ENCODE data around the gene MELTF. TPM values are rescaled to one million over a fixed set of nuclear protein-coding genes. Genes with fewer than 3 reads are reported as not detected.
A peak's percentile ranks its signal among the peaks of the same experiment; 100 is the strongest.
"Not testable (repeated sequence)": the region's sequence is repeated elsewhere in the genome, so short reads cannot be mapped to it uniquely, and the experiment has no call there.

Gene MELTF
- total RNA-seq, 4 donors from 2014 or later = 5.0 to 11.5 (median 9.0) TPM

DNA sequence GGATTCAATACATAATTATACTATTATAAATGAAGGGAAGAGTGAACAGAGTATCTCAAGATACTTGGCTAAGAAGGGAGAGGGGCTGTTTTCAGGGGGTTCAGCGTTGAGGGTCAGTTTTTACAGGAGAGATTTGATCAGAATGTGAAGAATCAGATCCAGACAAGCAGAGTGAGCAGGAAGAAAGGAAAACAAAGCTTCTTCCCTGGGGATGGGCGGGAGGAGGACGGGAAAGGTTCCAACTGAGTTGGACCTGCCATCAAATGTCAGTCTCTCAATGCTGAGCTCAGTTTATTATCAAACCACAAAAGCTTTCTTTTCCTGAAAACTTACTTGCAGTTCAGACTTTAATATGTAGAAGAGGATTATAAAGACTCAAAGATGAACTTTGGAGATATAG lies 6.0 kb upstream of the MELTF start:
- TF ChIP-seq POLR2AphosphoS5 (IDR thresholded peaks at IDR 0.05) (no peak), EP300 (IDR thresholded peaks at IDR 0.05) (no peak), POLR2A (IDR thresholded peaks at IDR 0.05) (no peak)
- TF ChIP-seq, protein P1, sequence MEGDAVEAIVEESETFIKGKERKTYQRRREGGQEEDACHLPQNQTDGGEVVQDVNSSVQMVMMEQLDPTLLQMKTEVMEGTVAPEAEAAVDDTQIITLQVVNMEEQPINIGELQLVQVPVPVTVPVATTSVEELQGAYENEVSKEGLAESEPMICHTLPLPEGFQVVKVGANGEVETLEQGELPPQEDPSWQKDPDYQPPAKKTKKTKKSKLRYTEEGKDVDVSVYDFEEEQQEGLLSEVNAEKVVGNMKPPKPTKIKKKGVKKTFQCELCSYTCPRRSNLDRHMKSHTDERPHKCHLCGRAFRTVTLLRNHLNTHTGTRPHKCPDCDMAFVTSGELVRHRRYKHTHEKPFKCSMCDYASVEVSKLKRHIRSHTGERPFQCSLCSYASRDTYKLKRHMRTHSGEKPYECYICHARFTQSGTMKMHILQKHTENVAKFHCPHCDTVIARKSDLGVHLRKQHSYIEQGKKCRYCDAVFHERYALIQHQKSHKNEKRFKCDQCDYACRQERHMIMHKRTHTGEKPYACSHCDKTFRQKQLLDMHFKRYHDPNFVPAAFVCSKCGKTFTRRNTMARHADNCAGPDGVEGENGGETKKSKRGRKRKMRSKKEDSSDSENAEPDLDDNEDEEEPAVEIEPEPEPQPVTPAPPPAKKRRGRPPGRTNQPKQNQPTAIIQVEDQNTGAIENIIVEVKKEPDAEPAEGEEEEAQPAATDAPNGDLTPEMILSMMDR (IDR thresholded peaks at IDR 0.05) = no peak
- ATAC-seq = no peak
- WGBS, 2 donors (ENCODE audit: low coverage in 1 of 2) = 38 to 61% methylated on average over 3 of the region's 3 CpGs

DNA sequence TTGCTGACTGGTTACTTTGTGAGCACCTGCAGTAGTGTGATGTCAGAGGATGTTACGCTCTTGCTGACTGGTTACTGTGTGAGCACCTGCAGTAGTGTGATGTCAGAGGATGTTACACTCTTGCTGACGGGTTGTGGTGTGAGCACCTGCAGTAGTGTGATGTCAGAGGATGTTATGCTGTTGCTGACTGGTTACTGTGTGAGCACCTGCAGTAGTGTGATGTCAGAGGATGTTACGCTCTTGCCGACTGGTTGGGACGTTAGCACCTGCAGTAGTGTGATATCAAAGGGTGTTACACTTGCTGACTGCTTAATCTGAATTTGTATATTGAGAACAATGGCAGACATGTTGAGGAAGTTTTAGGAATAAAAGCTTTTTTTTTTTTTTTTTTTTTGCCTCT lies 5.2 kb upstream of the MELTF start:
- not testable (repeated sequence) for H3K4me3 ChIP-seq, H3K36me3 ChIP-seq, ATAC-seq, H3K9me3 ChIP-seq, H3K27ac ChIP-seq
- Histone ChIP-seq H3K4me1 (peaks cover 0 to 12% (median 0%) of the 10 kb centered on the region in 3 donors), H3K27me3 (peaks cover 20% of the 10 kb centered on the region)
- 76 to 87% methylated on average over 4 to 5 of the region's 5 CpGs for WGBS, 2 donors (ENCODE audit: low coverage in 1 of 2)

More for the DNA sequence above, 6.0 kb upstream of the MELTF start:
- H3K36me3 ChIP-seq = peaks cover 0 to 3% of the 10 kb centered on the region in 2 donors
- peaks cover 0 to 9% (median 0%) of the 10 kb centered on the region in 3 donors for H3K4me1 ChIP-seq
- no peaks in the 10 kb centered on the region for H3K9me3 ChIP-seq
- no peak overlapping the region for H3K27ac ChIP-seq
- H3K27me3 ChIP-seq = peaks cover 14% of the 10 kb centered on the region
- H3K4me3 ChIP-seq = no peak overlapping the region

DNA sequence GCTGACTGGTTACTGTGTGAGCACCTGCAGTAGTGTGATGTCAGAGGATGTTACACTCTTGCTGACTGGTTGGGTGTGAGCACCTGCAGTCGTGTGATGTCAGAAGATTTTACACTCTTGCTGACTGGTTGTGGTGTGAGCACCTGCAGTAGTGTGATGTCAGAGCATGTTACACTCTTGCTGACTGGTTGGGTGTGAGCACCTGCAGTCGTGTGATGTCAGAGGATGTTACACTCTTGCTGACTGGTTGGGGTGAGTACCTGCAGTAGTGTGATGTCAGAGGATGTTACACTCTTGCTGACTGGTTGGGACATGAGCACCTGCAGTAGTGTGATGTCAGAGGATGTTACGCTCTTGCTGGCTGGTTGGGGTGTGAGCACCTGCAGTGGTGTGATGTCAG lies 4.1 kb upstream of the MELTF start:
- H3K4me3 ChIP-seq, H3K36me3 ChIP-seq, H3K9me3 ChIP-seq, ATAC-seq, H3K27ac ChIP-seq: not testable (repeated sequence)
- H3K4me1 ChIP-seq = peaks cover 0 to 22% (median 5%) of the 10 kb centered on the region in 3 donors
- 80% methylated on average over 1 of the region's 3 CpGs; no CpG with 5 or more reads in 1 of the 2 donors for WGBS, 2 donors (ENCODE audit: low coverage in 1 of 2)
- H3K27me3 ChIP-seq = peaks cover 31% of the 10 kb centered on the region

DNA sequence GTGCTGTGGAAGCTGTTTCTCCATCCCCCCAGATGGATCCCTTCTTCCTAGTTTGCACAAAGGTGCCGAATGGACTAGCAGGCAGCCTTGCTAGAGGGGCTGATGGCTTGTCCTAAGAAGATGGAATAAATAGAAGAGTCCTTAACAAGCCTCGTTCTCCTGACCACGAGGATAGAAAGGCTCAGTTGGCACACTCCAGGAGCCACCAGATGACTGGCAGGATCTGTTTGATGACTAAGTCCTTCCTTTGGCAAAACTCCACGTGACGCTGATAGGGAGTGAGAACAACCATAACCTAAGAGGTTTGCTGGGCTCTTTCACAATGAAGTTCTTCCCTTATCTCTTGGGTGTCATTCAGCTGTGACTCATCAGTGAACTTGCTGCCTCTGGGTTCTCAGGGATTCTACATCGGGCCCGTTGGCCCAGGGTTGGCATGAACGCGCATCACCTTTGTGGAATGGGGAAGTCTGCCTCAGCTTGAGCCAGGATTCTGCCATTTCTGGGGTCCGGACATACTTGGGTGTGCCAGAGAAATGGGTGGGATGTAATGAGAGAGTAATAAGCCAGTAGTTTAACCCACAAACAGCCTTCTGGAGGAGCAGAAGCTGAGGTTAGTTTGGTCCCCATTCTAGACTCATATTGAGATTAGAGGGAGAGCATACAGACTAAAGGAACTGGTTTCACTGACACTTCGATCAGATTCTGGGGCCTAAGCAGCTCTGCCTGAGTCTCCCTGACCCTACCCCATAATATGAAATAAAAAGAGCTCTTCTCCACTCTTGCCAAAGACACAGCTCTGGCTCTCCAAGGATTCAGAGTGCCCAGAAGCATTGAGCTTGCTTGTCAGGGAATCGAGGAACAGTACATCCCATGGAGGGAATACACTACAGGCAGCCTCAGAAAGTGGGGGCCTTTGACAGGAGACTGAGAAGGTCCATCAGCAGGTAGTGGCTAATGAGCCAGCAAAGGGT lies 2.0 kb upstream of the MELTF start:
- Histone ChIP-seq H3K27ac (peak overlapping the region in 3 of 4 donors; percentile 49 to 61 (median 54)), H3K27me3 (peaks cover 34% of the 10 kb centered on the region), H3K4me1 (peaks cover 0 to 25% (median 5%) of the 10 kb centered on the region in 3 donors), H3K4me3 (no peak overlapping the region), H3K36me3 (no peaks in the 10 kb centered on the region), H3K9me3 (no peaks in the 10 kb centered on the region)
- ATAC-seq = peak; percentile 80
- TF ChIP-seq, protein P1 (IDR thresholded peaks at IDR 0.05) = no peak
- TF ChIP-seq POLR2A (IDR thresholded peaks at IDR 0.05) = no peak
- TF ChIP-seq POLR2AphosphoS5 (IDR thresholded peaks at IDR 0.05) = peak; percentile 13
- no peak for TF ChIP-seq EP300 (IDR thresholded peaks at IDR 0.05)
- 33 to 50% methylated on average over 3 to 11 of the region's 12 CpGs for WGBS, 2 donors (ENCODE audit: low coverage in 1 of 2)

DNA sequence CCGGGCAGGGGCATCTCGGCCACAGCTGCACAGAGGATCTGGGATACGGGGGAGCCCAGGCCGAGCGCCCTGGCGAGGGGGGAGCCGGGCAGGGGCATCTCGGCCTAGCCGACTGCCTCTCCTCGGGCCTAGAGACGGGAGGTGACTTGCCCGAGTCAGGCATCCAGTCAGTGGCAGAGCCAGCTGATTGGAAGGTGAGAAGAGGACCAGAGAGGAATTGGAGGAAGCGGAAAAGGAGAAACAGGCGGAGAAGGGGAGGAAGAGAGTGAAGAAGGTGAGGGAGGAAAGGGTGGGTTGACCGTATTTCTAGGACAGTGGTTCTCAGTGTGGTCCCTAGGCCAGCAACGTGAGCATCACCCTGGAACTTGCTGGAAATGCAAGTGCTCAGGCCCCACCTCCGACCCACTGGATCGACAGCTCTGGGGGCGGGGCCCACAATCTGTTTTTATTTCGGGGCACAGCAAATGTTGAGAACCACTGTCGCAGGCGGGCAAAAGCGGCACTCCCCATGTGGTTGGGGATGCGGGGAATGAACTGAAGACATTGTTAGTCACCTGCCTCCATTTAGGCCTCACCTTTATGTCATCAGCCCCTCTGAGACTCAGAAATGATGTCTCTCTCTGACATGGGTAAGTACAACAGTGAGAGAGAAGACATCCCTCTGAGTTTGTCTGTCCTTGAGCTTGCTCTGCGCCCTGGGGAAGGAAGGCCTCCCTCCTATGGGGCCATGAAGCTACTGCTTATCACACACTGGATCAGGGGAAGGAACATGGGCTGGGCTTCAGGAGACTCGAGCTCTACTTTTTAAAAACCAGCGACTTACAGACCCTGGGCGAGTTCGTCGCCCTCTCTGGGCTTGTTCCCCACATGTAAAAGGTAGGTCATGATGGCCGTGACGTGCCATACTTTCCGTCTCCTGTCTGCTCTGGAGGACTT lies 1.0 kb upstream of the MELTF start:
- Histone ChIP-seq H3K27ac (peak overlapping the region in 3 of 4 donors; percentile 49 to 61 (median 54)), H3K36me3 (no peaks in the 10 kb centered on the region), H3K4me1 (peaks cover 0 to 25% (median 5%) of the 10 kb centered on the region in 3 donors), H3K4me3 (no peak overlapping the region), H3K9me3 (no peaks in the 10 kb centered on the region), H3K27me3 (peaks cover 34% of the 10 kb centered on the region)
- ATAC-seq = no peak
- TF ChIP-seq EP300 (IDR thresholded peaks at IDR 0.05) (no peak), POLR2AphosphoS5 (IDR thresholded peaks at IDR 0.05) (no peak)
- WGBS, 2 donors (ENCODE audit: low coverage in 1 of 2) = 76 to 90% methylated on average over 7 to 20 of the region's 33 CpGs

All from gastroesophageal sphincter (tissue), 4 donors.